Naive thymus-derived CD8-positive, alpha-beta T cell (primary cell): ENCODE measurements around the gene KDM1B. TPM values are rescaled to one million over a fixed set of nuclear protein-coding genes. Genes with fewer than 3 reads are reported as not detected.
"Not testable (repeated sequence)": the region's sequence is repeated elsewhere in the genome, so short reads cannot be mapped to it uniquely, and the experiment has no call there.

Source experiments
- ATAC-seq, 2 donors: fragments of 150-1000 bp; cut with Tn5 transposase in 1 of 2; sonication (Bioruptor Pico), chemical (Tn5 transposase) in 1 of 2; 1 replicate in 1 of 2; 2 replicates in 1 of 2; pipeline ENCODE4 v1.10.0; 2021; ENCODE audit warnings: mild to moderate bottlenecking in 2 of 2, moderate library complexity in 2 of 2
- POLR2A ChIA-PET: fragments of 350-600 bp; sonication (Branson Sonifier 250); formaldehyde crosslinking; loops from one replicate; lab custom pipeline; 2021; ENCODE audit warnings: antibody characterized with exemption; lab: Charles Lee
- DNase-seq, 10 donors: peaks; one replicate each; pipeline versions ENCODE4 v3.0.0 to v3.0.0-alpha.2; 2020 to 2022
- H3K27ac Mint-ChIP-seq, 10 donors: one replicate each; pipeline ENCODE4 v1.8.0; 2020 to 2022; ENCODE audit warnings: mild to moderate bottlenecking in 10 of 10, mixed read lengths in 10 of 10, moderate library complexity in 4 of 10, inconsistent platforms in 1 of 10
- H3K27me3 Mint-ChIP-seq, 5 donors: one replicate each; pipeline ENCODE4 v1.8.0; 2021 to 2022; ENCODE audit warnings: mixed read lengths in 5 of 5
- H3K36me3 Mint-ChIP-seq, 3 donors: one replicate each; pipeline ENCODE4 v1.8.0; 2020 to 2022; ENCODE audit warnings: mixed read lengths in 3 of 3, mild to moderate bottlenecking in 2 of 3, inconsistent platforms in 1 of 3
- H3K4me1 Mint-ChIP-seq, 4 donors: one replicate each; pipeline ENCODE4 v1.8.0; 2021 to 2022; ENCODE audit warnings: mixed read lengths in 4 of 4
- H3K4me3 Mint-ChIP-seq, 10 donors: one replicate each; pipeline ENCODE4 v1.8.0; 2020 to 2022; ENCODE audit warnings: mild to moderate bottlenecking in 10 of 10, mixed read lengths in 10 of 10, moderate library complexity in 6 of 10, inconsistent platforms in 1 of 10
- H3K9me3 Mint-ChIP-seq, 9 donors: one replicate each; pipeline ENCODE4 v1.8.0; 2020 to 2022; ENCODE audit warnings: mixed read lengths in 9 of 9, mild to moderate bottlenecking in 3 of 9, inconsistent platforms in 1 of 9, moderate library complexity in 1 of 9
- polyA plus RNA-seq, 3 donors: library from polyadenylated mRNA; unstranded; fragments of 300-500 nt; fragmentation: Illumina TruSeq; gene quantifications; one replicate each; pipeline ENCODE4 v1.2.3, GENCODE V29; 2021
- total RNA-seq, 8 experiments: library from RNA in 2 of 8; stranded (reverse) in 2 of 8; gene quantifications; one replicate each; pipeline ENCODE4 v1.2.3 and lab custom pipeline; 2021 to 2026

Gene KDM1B
- total and polyA plus RNA-seq, 5 experiments from 2014 or later, result 0.55 to 11.9 (median 2.9) TPM

- Mint-ChIP-seq H3K4me1 (peaks cover 18 to 44% (median 37%) of the 10 kb centered on the region in 4 donors), H3K27me3 (no peaks in the 10 kb centered on the region), H3K9me3 (no peaks in the 10 kb centered on the region), H3K4me3 (peak within 1 kb of the TSS; percentile 97 to 99 (median 98)), H3K27ac (peak within 1 kb of the TSS; percentile 92 to 99 (median 98)), H3K36me3 (peaks cover 0 to 13% (median 3%) of the 10 kb centered on the region in 3 donors)
- DNase-seq (peak in 1 of 10 donors; percentile 0), ATAC-seq (peak; percentile 65 to 71)
- POLR2A ChIA-PET, result interaction anchor here (0.5 to 1.6 kb wide), 6 partner anchors 73 to 501 kb away, joined by 3 to 5 read pairs (median 4); partner anchors contain the start of gene RNF144B
These were observed 594 bp upstream of the KDM1B start, which contains the start of gene TPMT for GRCh38 chr6:18154507-18155149. TSS of gene TPMT (minus strand) at chr6:18155077. CDS start at chr6:18149127, 5,950 bp downstream.

GRCh38 chr6:18155864-18156421, 721 bp downstream of the KDM1B start:
- Mint-ChIP-seq H3K4me3 (peak overlapping the region; percentile 88 to 99 (median 98)), H3K36me3 (peaks cover 0 to 19% (median 7%) of the 10 kb centered on the region in 3 donors), H3K4me1 (peaks cover 17 to 38% (median 37%) of the 10 kb centered on the region in 4 donors), H3K9me3 (no peaks in the 10 kb centered on the region), H3K27me3 (no peaks in the 10 kb centered on the region), H3K27ac (peak overlapping the region; percentile 80 to 99 (median 91))
- ATAC-seq (peak; percentile 13 to 15), DNase-seq (peak in 4 of 10 donors; percentile 21 to 66 (median 35))
- POLR2A ChIA-PET, result interaction anchor here (0.6 to 1.6 kb wide), 4 partner anchors 23 to 555 kb away, joined by 3 to 5 read pairs (median 4); partner anchors contain the start of gene RNF144B

GRCh38 chr6:18160911-18161310, 5.7 kb downstream of the KDM1B start:
- DNase-seq, result no peak
- H3K36me3 Mint-ChIP-seq, result peaks cover 4 to 62% (median 24%) of the 10 kb centered on the region in 3 donors

GRCh38 chr6:18161431-18161830, 6.2 kb downstream of the KDM1B start:
- Mint-ChIP-seq H3K27ac (peak overlapping the region in 3 of 10 donors; percentile 5 to 56 (median 50)), H3K9me3 (no peaks in the 10 kb centered on the region), H3K36me3 (peaks cover 4 to 66% (median 24%) of the 10 kb centered on the region in 3 donors), H3K4me1 (peaks cover under 1 to 10% (median 7%) of the 10 kb centered on the region in 4 donors), H3K4me3 (no peak overlapping the region), H3K27me3 (no peaks in the 10 kb centered on the region)
- no peak for DNase-seq
- no peak for ATAC-seq
- POLR2A ChIA-PET, result no interaction called here

More at GRCh38 chr6:18160911-18161310, 5.7 kb downstream of the KDM1B start:
- ATAC-seq, result no peak
- POLR2A ChIA-PET, result interaction anchor here (0.7 kb wide), 1 partner anchor 71 kb away, joined by 3 read pairs; no protein-coding TSS in a partner anchor
- Mint-ChIP-seq H3K4me3 (no peak overlapping the region), H3K27me3 (no peaks in the 10 kb centered on the region), H3K4me1 (peaks cover 6 to 15% (median 11%) of the 10 kb centered on the region in 4 donors), H3K27ac (no peak overlapping the region), H3K9me3 (no peaks in the 10 kb centered on the region)

- Mint-ChIP-seq H3K9me3 (no peaks in the 10 kb centered on the region), H3K4me1 (peaks cover 0 to 8% (median 5%) of the 10 kb centered on the region in 4 donors), H3K36me3 (peaks cover 4 to 73% (median 29%) of the 10 kb centered on the region in 3 donors), H3K27ac (peak overlapping the region in 1 of 10 donors; percentile 25), H3K27me3 (no peaks in the 10 kb centered on the region), H3K4me3 (no peak overlapping the region)
- POLR2A ChIA-PET, result no interaction called here
- ATAC-seq (no peak), DNase-seq (no peak)
These were observed 7.2 kb downstream of the KDM1B start for GRCh38 chr6:18162401-18162800.

GRCh38 chr6:18165751-18166150, 10.5 kb downstream of the KDM1B start:
- peaks cover 0 to 2% (median under 1%) of the 10 kb centered on the region in 4 donors for H3K4me1 Mint-ChIP-seq
- peaks cover 0 to 9% (median 3%) of the 10 kb centered on the region in 9 donors for H3K9me3 Mint-ChIP-seq
- no peak overlapping the region for H3K4me3 Mint-ChIP-seq
- peaks cover 13 to 87% (median 41%) of the 10 kb centered on the region in 3 donors for H3K36me3 Mint-ChIP-seq
- no peak for ATAC-seq
- H3K27me3 Mint-ChIP-seq, result no peaks in the 10 kb centered on the region
- no peak for DNase-seq
- POLR2A ChIA-PET, result no interaction called here
- no peak overlapping the region for H3K27ac Mint-ChIP-seq

GRCh38 chr6:18166312-18167036, 11.3 kb downstream of the KDM1B start:
- POLR2A ChIA-PET, result no interaction called here
- ATAC-seq (no peak), DNase-seq (no peak)
- peaks cover 0 to 9% (median 3%) of the 10 kb centered on the region in 9 donors for H3K9me3 Mint-ChIP-seq
- H3K36me3 Mint-ChIP-seq, result peaks cover 15 to 87% (median 42%) of the 10 kb centered on the region in 3 donors
- no peaks in the 10 kb centered on the region for H3K27me3 Mint-ChIP-seq
- H3K4me3 Mint-ChIP-seq, result no peak overlapping the region
- no peak overlapping the region for H3K27ac Mint-ChIP-seq
- H3K4me1 Mint-ChIP-seq, result peaks cover 0 to 2% (median under 1%) of the 10 kb centered on the region in 4 donors

- no peak overlapping the region for H3K27ac Mint-ChIP-seq
- POLR2A ChIA-PET, result no interaction called here
These were observed 13.0 kb downstream of the KDM1B start for GRCh38 chr6:18168264-18168663.

GRCh38 chr6:18171871-18172270, 16.6 kb downstream of the KDM1B start:
- H3K4me3 Mint-ChIP-seq, result no peak overlapping the region
- no peak for DNase-seq
- no peak overlapping the region for H3K27ac Mint-ChIP-seq
- ATAC-seq, result no peak
- POLR2A ChIA-PET, result interaction anchor here (0.7 kb wide), 1 partner anchor 55 kb away, joined by 3 read pairs; no protein-coding TSS in a partner anchor
- H3K9me3 Mint-ChIP-seq, result peaks cover 0 to 21% (median 3%) of the 10 kb centered on the region in 9 donors
- peaks cover 2 to 16% (median 9%) of the 10 kb centered on the region in 4 donors for H3K4me1 Mint-ChIP-seq
- peaks cover 41 to 84% (median 56%) of the 10 kb centered on the region in 3 donors for H3K36me3 Mint-ChIP-seq
- H3K27me3 Mint-ChIP-seq, result no peaks in the 10 kb centered on the region

More at GRCh38 chr6:18168264-18168663, 13.0 kb downstream of the KDM1B start:
- Mint-ChIP-seq H3K4me1 (peaks cover 0 to 2% (median under 1%) of the 10 kb centered on the region in 4 donors), H3K36me3 (peaks cover 16 to 81% (median 37%) of the 10 kb centered on the region in 3 donors), H3K27me3 (no peaks in the 10 kb centered on the region), H3K9me3 (peaks cover 0 to 9% (median 3%) of the 10 kb centered on the region in 9 donors), H3K4me3 (no peak overlapping the region)
- ATAC-seq (no peak), DNase-seq (no peak)

GRCh38 chr6:18176198-18176597, 21.0 kb downstream of the KDM1B start:
- ATAC-seq, H3K27me3 Mint-ChIP-seq, POLR2A ChIA-PET, H3K4me3 Mint-ChIP-seq, DNase-seq: not testable (repeated sequence)
- Mint-ChIP-seq H3K27ac (peak overlapping the region in 1 of 10 donors; percentile 44), H3K36me3 (peaks cover 36 to 79% (median 59%) of the 10 kb centered on the region in 3 donors), H3K9me3 (peaks cover 0 to 11% (median 0%) of the 10 kb centered on the region in 9 donors), H3K4me1 (peaks cover 6 to 38% (median 20%) of the 10 kb centered on the region in 4 donors)

- POLR2A ChIA-PET, result no interaction called here
- DNase-seq, result no peak
- H3K4me3 Mint-ChIP-seq, result no peak overlapping the region
- no peak for ATAC-seq
- peaks cover 4 to 38% (median 20%) of the 10 kb centered on the region in 4 donors for H3K4me1 Mint-ChIP-seq
- peaks cover 0 to 11% (median 0%) of the 10 kb centered on the region in 9 donors for H3K9me3 Mint-ChIP-seq
- H3K27me3 Mint-ChIP-seq, result no peaks in the 10 kb centered on the region
- peaks cover 35 to 81% (median 58%) of the 10 kb centered on the region in 3 donors for H3K36me3 Mint-ChIP-seq
- no peak overlapping the region for H3K27ac Mint-ChIP-seq
These were observed 22.2 kb downstream of the KDM1B start for GRCh38 chr6:18177286-18177965.
